Mesothelial cell of epicardium (in vitro differentiated cells): Measurements from ENCODE around the gene MYH14. TPM values are rescaled to one million over a fixed set of nuclear protein-coding genes. Genes with fewer than 3 reads are reported as not detected.
A peak's percentile ranks its signal among the peaks of the same experiment; 100 is the strongest.

Experiments used
- DNase-seq, 2 experiments: peaks; one replicate each; pipeline ENCODE4 v3.0.0; 2021; ENCODE audit warnings: low spot score in 2 of 2; ENCODE audit not compliant: unreplicated experiment in 2 of 2
- H3K27ac Mint-ChIP-seq: 2 replicates; pipeline ENCODE4 v1.8.0; 2021; ENCODE audit warnings: mixed read lengths
- H3K27me3 Mint-ChIP-seq: 2 replicates; pipeline ENCODE4 v1.8.0; 2021; ENCODE audit warnings: low read depth, mixed read lengths
- H3K36me3 Mint-ChIP-seq: 2 replicates; pipeline ENCODE4 v1.8.0; 2021; ENCODE audit warnings: mixed read lengths
- H3K4me1 Mint-ChIP-seq: 2 replicates; pipeline ENCODE4 v1.8.0; 2021; ENCODE audit warnings: mixed read lengths
- H3K4me3 Mint-ChIP-seq: 2 replicates; pipeline ENCODE4 v1.8.0; 2021; ENCODE audit warnings: mild to moderate bottlenecking, moderate library complexity, mixed read lengths
- H3K9me3 Mint-ChIP-seq: 2 replicates; pipeline ENCODE4 v1.8.0; 2021; ENCODE audit warnings: mixed read lengths
- total RNA-seq: library from RNA; stranded (reverse); gene quantifications from 3 replicates; pipeline ENCODE4 v1.2.1, GENCODE V29; 2021
- TF ChIP-seq, protein P1 (sequence below): fragments of 200-600 bp; sonication (generic); IDR thresholded peaks from one replicate; pipeline ENCODE4 v1.5.0; 2021; ENCODE audit warnings: antibody characterized with exemption; ENCODE audit not compliant: unreplicated experiment

Gene MYH14
- total RNA-seq, 1 donor from 2014 or later: 52.3 TPM

DNA sequence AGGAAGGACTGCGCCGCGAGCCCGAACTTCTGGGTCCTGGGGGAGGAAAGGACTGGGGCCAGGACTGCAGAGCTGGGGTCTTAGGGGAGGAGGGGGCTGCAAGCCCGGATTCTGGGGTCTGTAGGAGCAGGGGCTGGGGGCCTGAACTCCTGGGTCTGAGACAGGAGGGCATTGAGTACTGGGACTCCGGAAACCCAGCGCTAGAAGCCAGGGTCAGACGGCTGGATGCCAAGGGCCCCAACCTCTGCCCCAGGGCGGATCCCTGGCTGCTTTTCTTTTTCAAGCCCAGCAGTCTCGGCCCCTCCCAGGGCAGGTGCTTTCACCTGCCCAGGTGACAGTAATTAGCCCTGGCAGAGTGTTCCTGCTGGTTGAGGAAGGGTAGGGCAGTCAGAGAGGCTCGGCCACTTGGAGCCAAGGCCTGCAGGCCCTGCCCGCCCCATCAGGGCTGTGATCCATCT is 2.3 kb downstream of the MYH14 start:
- Mint-ChIP-seq H3K27me3 (peaks cover 54% of the 10 kb centered on the region), H3K4me1 (peaks cover 7% of the 10 kb centered on the region), H3K4me3 (peak overlapping the region; percentile 67), H3K9me3 (no peaks in the 10 kb centered on the region), H3K27ac (peak overlapping the region; percentile 64), H3K36me3 (no peaks in the 10 kb centered on the region)
- DNase-seq: no peak
- TF ChIP-seq, protein P1, sequence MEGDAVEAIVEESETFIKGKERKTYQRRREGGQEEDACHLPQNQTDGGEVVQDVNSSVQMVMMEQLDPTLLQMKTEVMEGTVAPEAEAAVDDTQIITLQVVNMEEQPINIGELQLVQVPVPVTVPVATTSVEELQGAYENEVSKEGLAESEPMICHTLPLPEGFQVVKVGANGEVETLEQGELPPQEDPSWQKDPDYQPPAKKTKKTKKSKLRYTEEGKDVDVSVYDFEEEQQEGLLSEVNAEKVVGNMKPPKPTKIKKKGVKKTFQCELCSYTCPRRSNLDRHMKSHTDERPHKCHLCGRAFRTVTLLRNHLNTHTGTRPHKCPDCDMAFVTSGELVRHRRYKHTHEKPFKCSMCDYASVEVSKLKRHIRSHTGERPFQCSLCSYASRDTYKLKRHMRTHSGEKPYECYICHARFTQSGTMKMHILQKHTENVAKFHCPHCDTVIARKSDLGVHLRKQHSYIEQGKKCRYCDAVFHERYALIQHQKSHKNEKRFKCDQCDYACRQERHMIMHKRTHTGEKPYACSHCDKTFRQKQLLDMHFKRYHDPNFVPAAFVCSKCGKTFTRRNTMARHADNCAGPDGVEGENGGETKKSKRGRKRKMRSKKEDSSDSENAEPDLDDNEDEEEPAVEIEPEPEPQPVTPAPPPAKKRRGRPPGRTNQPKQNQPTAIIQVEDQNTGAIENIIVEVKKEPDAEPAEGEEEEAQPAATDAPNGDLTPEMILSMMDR: no peak

DNA sequence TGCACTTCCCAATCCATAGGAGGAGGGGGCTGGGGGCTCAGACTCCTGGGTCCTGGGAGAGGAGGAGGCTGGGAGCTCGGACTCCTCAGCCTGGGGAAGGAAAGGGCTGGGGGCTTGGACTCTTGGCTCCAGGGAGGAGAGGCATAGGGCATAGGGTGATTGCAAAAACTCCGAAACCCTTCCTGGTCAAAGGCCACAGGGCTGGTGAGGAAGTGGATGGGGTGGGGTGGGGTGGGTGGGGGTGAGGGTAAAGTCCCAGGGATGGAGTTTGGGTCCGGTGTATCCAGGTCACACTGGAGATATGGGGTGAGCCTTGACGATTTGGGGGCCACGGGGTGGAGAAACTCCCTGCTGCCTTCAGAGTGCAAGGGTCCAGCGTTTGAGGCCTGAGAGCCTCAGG is 2.8 kb downstream of the MYH14 start:
- Mint-ChIP-seq H3K36me3 (peaks cover 2% of the 10 kb centered on the region), H3K4me3 (peak overlapping the region; percentile 67), H3K9me3 (no peaks in the 10 kb centered on the region), H3K27ac (peak overlapping the region; percentile 86), H3K27me3 (peaks cover 49% of the 10 kb centered on the region), H3K4me1 (peaks cover 7% of the 10 kb centered on the region)
- DNase-seq: no peak
- TF ChIP-seq, protein P1: no peak

DNA sequence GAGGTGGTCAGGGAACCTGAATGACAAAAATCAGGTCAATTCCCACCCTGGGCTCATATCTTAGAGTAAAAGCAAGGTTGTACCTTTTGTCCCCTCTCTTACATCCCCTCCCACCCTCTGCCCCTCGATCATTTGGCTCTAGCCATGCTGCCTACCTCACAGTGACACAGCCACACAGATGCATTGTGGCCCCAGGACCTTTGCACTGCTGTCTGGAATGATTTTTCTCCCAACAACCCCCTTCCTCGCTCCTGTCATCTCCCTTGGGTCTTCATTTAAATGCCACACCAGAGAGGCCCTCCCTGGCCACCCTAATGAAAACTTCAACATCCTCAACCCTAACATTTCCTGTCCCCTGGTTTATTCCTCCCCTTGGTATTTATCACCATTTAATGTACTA is 4.3 kb downstream of the MYH14 start:
- H3K36me3 Mint-ChIP-seq: peaks cover 14% of the 10 kb centered on the region
- no peak overlapping the region for H3K4me3 Mint-ChIP-seq
- H3K4me1 Mint-ChIP-seq: peaks cover 7% of the 10 kb centered on the region
- peaks cover 4% of the 10 kb centered on the region for H3K9me3 Mint-ChIP-seq
- TF ChIP-seq, protein P1: no peak
- peaks cover 35% of the 10 kb centered on the region for H3K27me3 Mint-ChIP-seq
- peak overlapping the region; percentile 44 for H3K27ac Mint-ChIP-seq
- no peak for DNase-seq

DNA sequence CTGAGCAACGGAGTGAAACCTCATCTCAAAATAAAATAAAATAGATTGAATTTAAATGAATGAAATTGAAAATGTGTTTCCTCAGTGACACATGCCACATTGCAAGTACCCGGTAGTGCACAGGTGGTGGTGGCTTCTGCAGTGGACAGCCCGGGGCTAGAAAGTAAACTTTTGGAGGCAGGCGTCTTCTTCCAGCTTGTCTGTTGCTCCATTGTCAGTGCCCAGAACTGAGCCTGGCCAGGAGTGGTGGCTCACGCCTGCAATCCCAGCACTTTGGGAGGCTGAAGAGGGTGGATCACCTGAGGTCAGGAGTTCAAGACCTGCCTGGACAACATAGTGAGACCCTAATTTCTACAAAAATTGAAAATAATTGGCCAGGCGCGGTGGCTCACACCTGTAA is 5.7 kb downstream of the MYH14 start:
- no peak overlapping the region for H3K4me3 Mint-ChIP-seq
- peaks cover 4% of the 10 kb centered on the region for H3K9me3 Mint-ChIP-seq
- TF ChIP-seq, protein P1: no peak
- no peak overlapping the region for H3K27ac Mint-ChIP-seq
- peaks cover 7% of the 10 kb centered on the region for H3K4me1 Mint-ChIP-seq
- peaks cover 14% of the 10 kb centered on the region for H3K36me3 Mint-ChIP-seq
- H3K27me3 Mint-ChIP-seq: peaks cover 26% of the 10 kb centered on the region
- no peak for DNase-seq

DNA sequence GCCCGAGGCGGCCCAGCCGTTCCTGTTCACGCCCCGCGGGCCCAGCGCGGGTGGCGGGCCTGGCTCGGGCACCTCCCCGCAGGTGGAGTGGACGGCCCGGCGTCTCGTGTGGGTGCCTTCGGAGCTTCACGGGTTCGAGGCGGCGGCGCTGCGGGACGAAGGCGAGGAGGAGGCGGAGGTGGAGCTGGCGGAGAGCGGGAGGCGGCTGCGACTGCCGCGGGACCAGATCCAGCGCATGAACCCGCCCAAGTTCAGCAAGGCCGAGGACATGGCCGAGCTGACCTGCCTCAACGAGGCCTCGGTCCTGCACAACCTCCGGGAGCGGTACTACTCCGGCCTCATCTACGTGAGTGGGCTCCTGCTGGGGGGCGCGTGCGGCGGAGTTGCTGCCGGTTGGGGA is 7.0 kb downstream of the MYH14 start:
- Mint-ChIP-seq H3K27ac (no peak overlapping the region), H3K4me3 (no peak overlapping the region), H3K9me3 (peaks cover 4% of the 10 kb centered on the region), H3K27me3 (peaks cover 16% of the 10 kb centered on the region), H3K36me3 (peaks cover 14% of the 10 kb centered on the region), H3K4me1 (peaks cover 12% of the 10 kb centered on the region)
- DNase-seq: no peak
- TF ChIP-seq, protein P1: no peak

DNA sequence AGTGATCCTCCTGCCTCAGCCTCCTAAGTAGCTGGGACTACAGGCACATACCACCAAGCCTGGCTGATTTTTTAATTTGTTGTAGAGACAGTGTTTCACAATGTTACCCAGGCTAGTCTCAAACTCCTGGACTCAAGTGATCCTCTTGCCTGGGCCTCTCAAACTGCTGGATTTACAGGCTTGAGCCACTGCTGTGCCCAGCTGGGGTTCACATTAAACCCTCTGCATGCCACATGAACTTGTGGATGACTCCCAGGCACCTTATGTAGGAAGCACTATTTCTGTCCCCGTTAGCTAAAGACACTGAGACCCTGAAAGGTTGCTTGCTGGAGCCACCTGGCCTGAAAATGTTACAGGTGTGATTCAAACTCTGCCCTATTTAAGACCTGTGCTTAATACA is 10.5 kb downstream of the MYH14 start:
- Mint-ChIP-seq H3K4me3 (no peak overlapping the region), H3K9me3 (peaks cover 4% of the 10 kb centered on the region), H3K27me3 (no peaks in the 10 kb centered on the region), H3K4me1 (peaks cover 11% of the 10 kb centered on the region), H3K27ac (peak overlapping the region; percentile 96), H3K36me3 (peaks cover 14% of the 10 kb centered on the region)
- no peak for DNase-seq
- TF ChIP-seq, protein P1: no peak
